ENCODE measurements around the gene COL4A3. TPM values are rescaled to one million over a fixed set of nuclear protein-coding genes. Genes with fewer than 3 reads are reported as not detected.

The COL4A3 gene
- total RNA-seq, 1 donor from 2014 or later: not detected

- no peaks in the 10 kb centered on the region for H3K9me3 Mint-ChIP-seq
- intact Hi-C loops (cut with micrococcal nuclease): no loop called here
- DNase-seq (ENCODE audit: low spot score): no peak
- H3K4me3 Mint-ChIP-seq: no peak overlapping the region
- peaks cover 25% of the 10 kb centered on the region for H3K36me3 Mint-ChIP-seq (ENCODE audit: low read depth)
- H3K27me3 Mint-ChIP-seq (ENCODE audit: insufficient read depth): no peaks in the 10 kb centered on the region
- peaks cover 13% of the 10 kb centered on the region for H3K4me1 Mint-ChIP-seq (ENCODE audit: low read depth)
- no peak overlapping the region for H3K27ac Mint-ChIP-seq
Measured at GRCh38 chr2:227349989-227350612, 185.7 kb downstream of the COL4A3 start.

DNA sequence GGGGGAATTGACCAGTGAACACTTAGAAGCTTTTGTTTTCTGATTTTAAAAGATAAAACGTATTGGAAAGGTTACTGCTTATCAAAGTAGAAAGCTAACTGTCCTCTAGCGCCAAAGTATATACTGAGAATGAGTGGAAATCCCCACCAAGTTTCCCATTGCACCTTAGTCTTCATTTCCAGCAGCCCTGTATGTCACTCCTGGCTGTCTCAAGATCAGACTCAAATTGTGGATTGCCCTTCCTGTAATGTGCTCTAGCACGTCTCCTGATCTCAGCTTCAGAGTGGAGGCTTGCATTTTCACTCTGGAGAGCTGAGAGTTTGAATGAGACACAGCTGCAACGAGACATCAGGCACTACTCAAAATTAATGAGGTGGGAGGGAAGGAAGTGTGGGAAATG lies 187.2 kb downstream of the COL4A3 start:
- Mint-ChIP-seq H3K36me3 (ENCODE audit: low read depth) (peaks cover 19% of the 10 kb centered on the region), H3K4me1 (ENCODE audit: low read depth) (peaks cover 13% of the 10 kb centered on the region), H3K9me3 (no peaks in the 10 kb centered on the region), H3K27me3 (ENCODE audit: insufficient read depth) (no peaks in the 10 kb centered on the region), H3K4me3 (no peak overlapping the region), H3K27ac (peak overlapping the region; percentile 16)
- DNase-seq (ENCODE audit: low spot score): no peak
- intact Hi-C loops (cut with micrococcal nuclease): loop anchor here (1.0 kb wide), 1 partner anchor 60 kb away; no protein-coding TSS in a partner anchor

DNA sequence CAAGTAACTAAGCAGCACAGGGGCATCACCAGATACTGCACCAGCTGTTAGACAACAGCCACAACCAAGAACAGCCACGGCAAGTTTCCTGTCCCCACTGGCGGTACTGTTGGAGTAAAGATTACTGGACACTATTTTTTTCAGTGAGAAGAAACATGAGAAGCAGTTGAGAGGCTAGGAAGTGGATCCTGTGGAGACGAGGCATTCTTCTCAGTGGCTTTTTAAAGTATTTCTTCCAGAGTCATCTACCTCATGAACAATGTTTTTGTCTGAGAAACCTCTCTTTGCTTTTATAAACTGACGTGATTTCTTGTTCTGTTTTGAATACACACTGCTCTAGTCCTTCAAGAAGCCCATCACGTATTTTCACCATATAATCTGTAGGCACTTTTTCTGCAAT lies 195.9 kb downstream of the COL4A3 start:
- Mint-ChIP-seq H3K27me3 (ENCODE audit: insufficient read depth) (no peaks in the 10 kb centered on the region), H3K9me3 (no peaks in the 10 kb centered on the region), H3K27ac (no peak overlapping the region), H3K36me3 (ENCODE audit: low read depth) (peaks cover 33% of the 10 kb centered on the region), H3K4me3 (no peak overlapping the region), H3K4me1 (ENCODE audit: low read depth) (peaks cover 5% of the 10 kb centered on the region)
- no peak for DNase-seq (ENCODE audit: low spot score)
- intact Hi-C loops (cut with micrococcal nuclease): no loop called here

DNA sequence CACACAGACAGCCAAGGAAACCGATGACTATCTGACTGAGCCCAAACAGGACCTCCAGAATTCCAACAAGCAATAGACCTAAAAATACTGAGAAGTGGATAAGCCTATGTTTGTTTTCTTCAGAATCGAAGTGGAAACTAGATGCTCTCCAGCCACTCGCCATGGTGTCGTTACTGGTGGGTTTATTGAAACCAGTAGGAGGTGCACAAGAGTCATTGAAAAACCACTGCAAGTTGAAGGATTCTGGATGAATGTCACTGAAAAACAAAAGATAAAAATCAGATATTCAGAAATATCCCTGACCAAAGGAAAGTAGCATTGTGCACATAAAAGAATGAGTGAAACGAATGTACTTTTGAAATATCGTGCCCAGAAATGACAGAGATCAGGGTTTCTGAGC lies 199.3 kb downstream of the COL4A3 start:
- Mint-ChIP-seq H3K9me3 (no peaks in the 10 kb centered on the region), H3K27me3 (ENCODE audit: insufficient read depth) (peaks cover 2% of the 10 kb centered on the region), H3K4me3 (no peak overlapping the region), H3K4me1 (ENCODE audit: low read depth) (peaks cover 5% of the 10 kb centered on the region), H3K27ac (no peak overlapping the region), H3K36me3 (ENCODE audit: low read depth) (peaks cover 19% of the 10 kb centered on the region)
- no peak for DNase-seq (ENCODE audit: low spot score)
- intact Hi-C loops (cut with micrococcal nuclease): no loop called here

Other genes with a start within 250 kb of the COL4A3 start
- not detected in 2 replicates for gene COL4A4, start 419 bp upstream of the COL4A3 start, total RNA-seq
- 69.9 and 74.9 TPM in 2 replicates for gene MFF, start 160.6 kb downstream of the COL4A3 start, total RNA-seq
- not detected in 2 replicates for gene TM4SF20, start 214.7 kb downstream of the COL4A3 start, total RNA-seq
- gene SCYGR1, start 223.3 kb downstream of the COL4A3 start, total RNA-seq: not detected in 2 replicates

Measured in activated T-helper 1 cell treated with anti-CD3 and anti-CD28 coated beads, Interleukin-12 subunit alpha, Interleukin-12 subunit beta, Interleukin-2, Interleukin-4 antibody, amounts not matched to agents 30 ng/mL and 10 ng/mL and 1 ng/mL, durations not matched to agents 14 hours and 24 hours and 36 hours (primary cell).